ENCODE results near the gene FOXA1.
A peak's percentile ranks its signal among the peaks of the same experiment; 100 is the strongest.

DNA sequence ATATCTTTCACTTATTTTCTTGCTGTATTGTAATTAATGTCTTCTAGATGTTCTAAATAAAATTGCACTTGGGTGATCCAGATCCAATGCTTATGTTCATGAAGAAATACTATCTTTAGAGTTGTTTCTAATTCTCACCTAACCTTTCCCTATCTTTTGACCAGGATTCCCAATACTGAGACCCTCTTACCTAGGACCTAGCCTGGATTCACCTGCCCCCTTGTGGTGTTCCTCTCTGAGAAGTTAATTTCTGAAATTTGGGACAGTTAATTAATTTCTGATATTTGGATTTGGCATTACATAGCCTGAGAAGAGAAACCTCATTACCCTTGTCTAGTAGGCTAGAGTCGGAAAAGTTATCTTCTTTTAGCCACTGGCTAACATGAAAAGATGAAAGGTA is 29.5 kb downstream of the FOXA1 start:
- TF ChIP-seq, protein P1, sequence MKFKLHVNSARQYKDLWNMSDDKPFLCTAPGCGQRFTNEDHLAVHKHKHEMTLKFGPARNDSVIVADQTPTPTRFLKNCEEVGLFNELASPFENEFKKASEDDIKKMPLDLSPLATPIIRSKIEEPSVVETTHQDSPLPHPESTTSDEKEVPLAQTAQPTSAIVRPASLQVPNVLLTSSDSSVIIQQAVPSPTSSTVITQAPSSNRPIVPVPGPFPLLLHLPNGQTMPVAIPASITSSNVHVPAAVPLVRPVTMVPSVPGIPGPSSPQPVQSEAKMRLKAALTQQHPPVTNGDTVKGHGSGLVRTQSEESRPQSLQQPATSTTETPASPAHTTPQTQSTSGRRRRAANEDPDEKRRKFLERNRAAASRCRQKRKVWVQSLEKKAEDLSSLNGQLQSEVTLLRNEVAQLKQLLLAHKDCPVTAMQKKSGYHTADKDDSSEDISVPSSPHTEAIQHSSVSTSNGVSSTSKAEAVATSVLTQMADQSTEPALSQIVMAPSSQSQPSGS (IDR thresholded peaks at IDR 0.05; ENCODE audit: low read length) = no peak
- TF ChIP-seq, protein P2, sequence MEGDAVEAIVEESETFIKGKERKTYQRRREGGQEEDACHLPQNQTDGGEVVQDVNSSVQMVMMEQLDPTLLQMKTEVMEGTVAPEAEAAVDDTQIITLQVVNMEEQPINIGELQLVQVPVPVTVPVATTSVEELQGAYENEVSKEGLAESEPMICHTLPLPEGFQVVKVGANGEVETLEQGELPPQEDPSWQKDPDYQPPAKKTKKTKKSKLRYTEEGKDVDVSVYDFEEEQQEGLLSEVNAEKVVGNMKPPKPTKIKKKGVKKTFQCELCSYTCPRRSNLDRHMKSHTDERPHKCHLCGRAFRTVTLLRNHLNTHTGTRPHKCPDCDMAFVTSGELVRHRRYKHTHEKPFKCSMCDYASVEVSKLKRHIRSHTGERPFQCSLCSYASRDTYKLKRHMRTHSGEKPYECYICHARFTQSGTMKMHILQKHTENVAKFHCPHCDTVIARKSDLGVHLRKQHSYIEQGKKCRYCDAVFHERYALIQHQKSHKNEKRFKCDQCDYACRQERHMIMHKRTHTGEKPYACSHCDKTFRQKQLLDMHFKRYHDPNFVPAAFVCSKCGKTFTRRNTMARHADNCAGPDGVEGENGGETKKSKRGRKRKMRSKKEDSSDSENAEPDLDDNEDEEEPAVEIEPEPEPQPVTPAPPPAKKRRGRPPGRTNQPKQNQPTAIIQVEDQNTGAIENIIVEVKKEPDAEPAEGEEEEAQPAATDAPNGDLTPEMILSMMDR (IDR thresholded peaks at IDR 0.05; ENCODE audit: control extremely low read depth in 1 of 3, insufficient read depth in 1 of 3, low read depth in 1 of 3, low read length in 3 of 3) = peak in 2 of 3 experiments; percentile 60 to 62; a peak in 2 of 4 replicates
- TF ChIP-seq POLR2A (IDR thresholded peaks at IDR 0.05; ENCODE audit: control extremely low read depth in 1 of 2, low read depth in 2 of 2, low read length in 2 of 2) (no peak), SUZ12 (IDR thresholded peaks at IDR 0.05; ENCODE audit: low read length) (no peak), EZH2 (IDR thresholded peaks at IDR 0.05; ENCODE audit: low read depth, low read length, severe bottlenecking) (no peak), CREB1 (IDR thresholded peaks at IDR 0.05) (no peak), SIN3A (conservative IDR thresholded peaks at IDR 0.05 in 1 of 2, IDR thresholded peaks at IDR 0.05 in 1 of 2; ENCODE audit: low read depth in 1 of 2, low read length in 2 of 2) (no peak), TCF12 (IDR thresholded peaks at IDR 0.05; ENCODE audit: low read depth, low read length) (no peak), POLR2AphosphoS5 (IDR thresholded peaks at IDR 0.05; ENCODE audit: low read depth, low read length) (no peak), FOSL1 (IDR thresholded peaks at IDR 0.05; ENCODE audit: insufficient read depth, low read depth, low read length) (no peak), EP300 (IDR thresholded peaks at IDR 0.05; ENCODE audit: borderline replicate concordance in 1 of 2, low read depth in 2 of 2, low read length in 2 of 2) (no peak), MAFK (IDR thresholded peaks at IDR 0.05; ENCODE audit: low read depth, low read length) (no peak), SP1 (IDR thresholded peaks at IDR 0.05; ENCODE audit: low read depth, low read length) (no peak), GABPA (IDR thresholded peaks at IDR 0.05; ENCODE audit: borderline replicate concordance, insufficient read depth, low read length) (no peak)
